Measurements from ENCODE around the gene SYNJ2.
"Not testable (repeated sequence)": the region's sequence is repeated elsewhere in the genome, so short reads cannot be mapped to it uniquely, and the experiment has no call there.

The SYNJ2 gene

GRCh38 chr6:157981395-157982101 is at the start of gene SYNJ2:
Gene SYNJ2 (plus strand): TSS chr6:157981863. CDS start chr6:157981962, 99 bp downstream.
- peak in 1 of 2 experiments; percentile 55 for DNase-seq

GRCh38 chr6:157935786-157936185 is 45.9 kb upstream of the SYNJ2 start:
- no peak for DNase-seq

GRCh38 chr6:157937318-157937717 is 44.3 kb upstream of the SYNJ2 start:
- no peak for DNase-seq

- DNase-seq: no peak
These were observed 43.7 kb upstream of the SYNJ2 start for GRCh38 chr6:157937916-157938315.

GRCh38 chr6:157940375-157941036 is 41.2 kb upstream of the SYNJ2 start:
- DNase-seq: not testable (repeated sequence)

- no peak for DNase-seq
These were observed 40.4 kb upstream of the SYNJ2 start for GRCh38 chr6:157941101-157941863.

GRCh38 chr6:157942351-157942750 is 39.3 kb upstream of the SYNJ2 start:
- no peak for DNase-seq

- DNase-seq: no peak
These were observed 38.3 kb upstream of the SYNJ2 start for GRCh38 chr6:157943249-157943963.

GRCh38 chr6:157943964-157944283 is 37.7 kb upstream of the SYNJ2 start:
- no peak for DNase-seq

- DNase-seq: no peak
These were observed 36.4 kb upstream of the SYNJ2 start for GRCh38 chr6:157944983-157945931.

GRCh38 chr6:157946053-157946617 is 35.5 kb upstream of the SYNJ2 start:
- no peak for DNase-seq

GRCh38 chr6:157946865-157947532 is 34.7 kb upstream of the SYNJ2 start:
- DNase-seq: no peak

- not testable (repeated sequence) for DNase-seq
These were observed 30.8 kb upstream of the SYNJ2 start for GRCh38 chr6:157950899-157951298.

- DNase-seq: no peak
These were observed 29.8 kb upstream of the SYNJ2 start for GRCh38 chr6:157951828-157952227.

- no peak for DNase-seq
These were observed 28.8 kb upstream of the SYNJ2 start for GRCh38 chr6:157952861-157953351.

- DNase-seq: no peak
These were observed 28.0 kb upstream of the SYNJ2 start for GRCh38 chr6:157953580-157954091.

- no peak for DNase-seq
These were observed 27.2 kb upstream of the SYNJ2 start for GRCh38 chr6:157954150-157955117.

- DNase-seq: no peak
These were observed 26.0 kb upstream of the SYNJ2 start for GRCh38 chr6:157955675-157956074.

- no peak for DNase-seq
These were observed 25.4 kb upstream of the SYNJ2 start for GRCh38 chr6:157956171-157956730.

Data from NCI-H187 (cell line).